Measurements from ENCODE around the gene PHYKPL. TPM values are rescaled to one million over a fixed set of nuclear protein-coding genes. Genes with fewer than 3 reads are reported as not detected.

The PHYKPL gene
- total and polyA plus RNA-seq, 2 donors (not counting 3 experiments of a cell fraction or from before 2014, with no cell fraction given): 71.7 to 81.7 TPM

GRCh38 chr5:178176791-178177190, 55.8 kb downstream of the PHYKPL start:
- intact Hi-C loops (cut with micrococcal nuclease): no loop called here
- CTCF ChIA-PET: interaction anchor here (0.7 kb wide), 1 partner anchor 535 kb away, joined by 3 read pairs; no protein-coding TSS in a partner anchor

More at GRCh38 chr5:178176791-178177190, 55.8 kb downstream of the PHYKPL start:
- no peaks in the 10 kb centered on the region for H3K9me1 ChIP-seq (replicated peaks; ENCODE audit: control insufficient read depth, extremely low read depth, insufficient read depth, low read length)
- no peak for DNase-seq (ENCODE audit: low read depth, low spot score)
- TF ChIP-seq GATA2 (IDR thresholded peaks at IDR 0.05; ENCODE audit: insufficient read depth, insufficient read length, low read depth, low read length) (no peak), FOS (IDR thresholded peaks at IDR 0.05; ENCODE audit: borderline replicate concordance, insufficient read depth, low read length) (no peak), MAX (IDR thresholded peaks at IDR 0.05; ENCODE audit: insufficient read depth, insufficient read length) (no peak), JUN (IDR thresholded peaks at IDR 0.05; ENCODE audit: borderline replicate concordance, insufficient read depth, insufficient read length, low read depth) (no peak), POLR2AphosphoS5 (IDR thresholded peaks at IDR 0.05; ENCODE audit: insufficient read depth, low read depth, low read length) (no peak), MYC (IDR thresholded peaks at IDR 0.05; ENCODE audit: low read depth, low read length) (no peak), EZH2 (IDR thresholded peaks at IDR 0.05; ENCODE audit: borderline replicate concordance, low read depth, low read length, severe bottlenecking) (no peak), CTCF (IDR thresholded peaks at IDR 0.05; ENCODE audit: extremely low read depth in 1 of 2, insufficient read depth in 1 of 2, low read depth in 1 of 2, low read length in 2 of 2) (no peak), POLR2A (IDR thresholded peaks at IDR 0.05; ENCODE audit: low read depth, low read length) (no peak)
- H3K79me2 ChIP-seq (ENCODE audit: control insufficient read depth, insufficient read depth, low read length): no peaks in the 10 kb centered on the region
- H3K9me3 ChIP-seq (replicated peaks; ENCODE audit: control insufficient read depth, insufficient read depth, low read length): no peaks in the 10 kb centered on the region
- H3K4me2 ChIP-seq (ENCODE audit: insufficient read depth, low read length): no peak overlapping the region
- no peaks in the 10 kb centered on the region for H3K4me1 ChIP-seq (ENCODE audit: control insufficient read depth, extremely low read depth, insufficient read depth, low read length)
- dilution Hi-C loops (cut with MboI; ENCODE audit: extremely low pct_ligation_motif_present, low sequenced_read_pairs): no loop called here
- no peak overlapping the region for H3K27ac ChIP-seq (ENCODE audit: insufficient read depth, low read depth, low read length)
- H4K20me1 ChIP-seq (replicated peaks; ENCODE audit: control insufficient read depth, extremely low read depth, insufficient read depth, low read length): no peaks in the 10 kb centered on the region
- POLR2A ChIA-PET: no interaction called here
- H3K36me3 ChIP-seq (ENCODE audit: control insufficient read depth in 2 of 2, extremely low read depth in 1 of 2, insufficient read depth in 2 of 2, low read length in 2 of 2): no peaks in the 10 kb centered on the region
- H3K4me3 ChIP-seq (replicated peaks in 1 of 3; ENCODE audit: insufficient read depth in 1 of 3, low read depth in 1 of 3, low read length in 3 of 3): no peak overlapping the region
- H2AFZ ChIP-seq (ENCODE audit: low read depth, low read length): no peak overlapping the region
- FAIRE-seq: no peak
- no peaks in the 10 kb centered on the region for H3K27me3 ChIP-seq (ENCODE audit: control insufficient read depth in 2 of 2, insufficient read depth in 2 of 2, low read length in 2 of 2)
- H3K9ac ChIP-seq (replicated peaks; ENCODE audit: extremely low read depth, insufficient read depth, low read length): no peak overlapping the region
- BruUV-seq (replicated peaks): no TSS peak
